RWPE2 (cell line): ENCODE measurements around the gene WDR5.

Experiments used
- ATAC-seq: fragments of 200-7000 bp; cut with Tn5 transposase; 3 replicates; pipeline ENCODE4 v1.9.1; 2021; ENCODE audit warnings: low read depth
- DNase-seq: peaks from one replicate; pipeline ENCODE4 v3.0.0-alpha.2; 2020; ENCODE audit warnings: low spot score
- H3K27ac ChIP-seq: fragments of 450-650 bp; 2 replicates; pipeline ENCODE4 v1.5.1; 2017; ENCODE audit warnings: mild to moderate bottlenecking; ENCODE audit not compliant: poor library complexity, severe bottlenecking
- H3K27me3 ChIP-seq: fragments of 250-450 bp; sonication (Bioruptor Pico); 2 replicates; pipeline ENCODE4 v1.5.1; 2021; ENCODE audit warnings: mild to moderate bottlenecking, moderate library complexity; ENCODE audit not compliant: insufficient read depth, poor library complexity, severe bottlenecking
- H3K36me3 ChIP-seq: fragments of 250-450 bp; sonication (Bioruptor Pico); 2 replicates; pipeline ENCODE4 v1.5.1; 2020; ENCODE audit warnings: low read depth, mild to moderate bottlenecking, moderate library complexity
- H3K4me1 ChIP-seq: fragments of 250-450 bp; sonication (Bioruptor Pico); 2 replicates; pipeline ENCODE4 v1.5.1; 2021; ENCODE audit warnings: mild to moderate bottlenecking, moderate library complexity; ENCODE audit not compliant: insufficient read depth, poor library complexity, severe bottlenecking
- H3K4me3 ChIP-seq: fragments of 250-450 bp; sonication (Bioruptor Pico); 2 replicates; pipeline ENCODE4 v1.5.1; 2021; ENCODE audit warnings: mild to moderate bottlenecking, moderate library complexity; ENCODE audit not compliant: severe bottlenecking
- H3K9me3 ChIP-seq: fragments of 250-450 bp; sonication (Bioruptor Pico); 2 replicates; pipeline ENCODE4 v1.5.1; 2021; ENCODE audit warnings: mild to moderate bottlenecking, moderate library complexity; ENCODE audit not compliant: severe bottlenecking
- CTCF ChIP-seq: fragments of 450-650 bp; IDR thresholded peaks from one replicate; pipeline ENCODE4 v1.5.1; 2017; ENCODE audit warnings: mild to moderate bottlenecking, moderate library complexity; ENCODE audit not compliant: poor library complexity, severe bottlenecking

The WDR5 gene

GRCh38 chr9:134191455-134192209 is 55.8 kb downstream of the WDR5 start:
- no peaks in the 10 kb centered on the region for H3K36me3 ChIP-seq
- no peak for ATAC-seq
- no peaks in the 10 kb centered on the region for H3K4me1 ChIP-seq
- no peak for DNase-seq
- no peak overlapping the region for H3K27ac ChIP-seq
- no peaks in the 10 kb centered on the region for H3K27me3 ChIP-seq
- H3K9me3 ChIP-seq = no peaks in the 10 kb centered on the region
- no peak for TF ChIP-seq CTCF
- no peak overlapping the region for H3K4me3 ChIP-seq

- Histone ChIP-seq H3K9me3 (no peaks in the 10 kb centered on the region), H3K36me3 (no peaks in the 10 kb centered on the region), H3K4me3 (no peak overlapping the region), H3K4me1 (no peaks in the 10 kb centered on the region), H3K27ac (no peak overlapping the region), H3K27me3 (no peaks in the 10 kb centered on the region)
- DNase-seq = no peak
- no peak for ATAC-seq
- no peak for TF ChIP-seq CTCF
These were observed 56.5 kb downstream of the WDR5 start for GRCh38 chr9:134192311-134192950.

- no peak overlapping the region for H3K27ac ChIP-seq
- H3K27me3 ChIP-seq = no peaks in the 10 kb centered on the region
- DNase-seq (peak; percentile 35), ATAC-seq (no peak)
- H3K4me1 ChIP-seq = no peaks in the 10 kb centered on the region
- TF ChIP-seq CTCF = no peak
- no peaks in the 10 kb centered on the region for H3K9me3 ChIP-seq
- H3K4me3 ChIP-seq = no peak overlapping the region
- H3K36me3 ChIP-seq = no peaks in the 10 kb centered on the region
These were observed 57.3 kb downstream of the WDR5 start for GRCh38 chr9:134192951-134193731.

GRCh38 chr9:134193912-134194535 is 58.1 kb downstream of the WDR5 start:
- DNase-seq = peak; percentile 34
- Histone ChIP-seq H3K4me3 (no peak overlapping the region), H3K27ac (no peak overlapping the region), H3K4me1 (no peaks in the 10 kb centered on the region), H3K36me3 (no peaks in the 10 kb centered on the region), H3K27me3 (no peaks in the 10 kb centered on the region), H3K9me3 (no peaks in the 10 kb centered on the region)
- no peak for TF ChIP-seq CTCF
- no peak for ATAC-seq
